ENCODE data around the gene UBE2D3. TPM values are rescaled to one million over a fixed set of nuclear protein-coding genes. Genes with fewer than 3 reads are reported as not detected.

The UBE2D3 gene
- total RNA-seq, 1 donor from 2014 or later: 432 TPM

DNA sequence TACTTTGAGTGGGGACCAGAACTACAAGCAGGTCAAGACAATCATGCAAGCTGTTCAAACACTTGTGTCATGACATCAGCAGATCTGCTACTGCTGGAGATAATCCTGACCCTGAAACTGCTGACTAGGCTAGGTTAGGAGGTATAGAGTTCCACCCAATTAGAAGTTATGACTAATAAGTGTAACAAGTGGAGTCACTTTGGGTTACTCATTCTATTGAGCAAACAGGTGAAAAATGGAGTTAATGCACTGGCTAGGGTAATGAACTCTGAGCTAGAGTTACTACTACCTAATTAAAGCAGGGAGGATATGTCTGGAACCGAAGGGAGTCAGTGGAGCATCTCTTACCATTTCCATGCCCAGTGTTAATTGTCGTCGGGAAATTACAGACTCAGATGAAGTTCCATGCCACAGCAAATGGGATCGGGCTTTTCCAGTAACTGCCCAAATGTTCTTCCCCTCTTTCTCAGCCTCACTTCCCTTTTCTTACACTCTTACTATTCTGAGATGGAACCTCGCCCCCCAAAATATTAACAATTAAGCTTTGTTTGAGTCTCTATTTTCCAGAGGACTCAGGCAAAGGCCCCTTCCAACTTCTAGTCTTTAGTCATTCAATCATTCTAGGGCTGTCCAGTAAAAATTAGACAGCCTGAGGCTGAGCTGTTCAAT is 46.7 kb downstream of the UBE2D3 start:
- DNase-seq (ENCODE audit: low spot score): no peak
- Mint-ChIP-seq H3K27ac (no peak overlapping the region), H3K9me3 (no peaks in the 10 kb centered on the region), H3K27me3 (ENCODE audit: low read depth) (peaks cover 13% of the 10 kb centered on the region), H3K4me3 (ENCODE audit: low read depth) (no peak overlapping the region), H3K36me3 (ENCODE audit: low read depth) (no peaks in the 10 kb centered on the region), H3K4me1 (ENCODE audit: low read depth) (peaks cover 3% of the 10 kb centered on the region)
- intact Hi-C loops (cut with micrococcal nuclease): no loop called here

DNA sequence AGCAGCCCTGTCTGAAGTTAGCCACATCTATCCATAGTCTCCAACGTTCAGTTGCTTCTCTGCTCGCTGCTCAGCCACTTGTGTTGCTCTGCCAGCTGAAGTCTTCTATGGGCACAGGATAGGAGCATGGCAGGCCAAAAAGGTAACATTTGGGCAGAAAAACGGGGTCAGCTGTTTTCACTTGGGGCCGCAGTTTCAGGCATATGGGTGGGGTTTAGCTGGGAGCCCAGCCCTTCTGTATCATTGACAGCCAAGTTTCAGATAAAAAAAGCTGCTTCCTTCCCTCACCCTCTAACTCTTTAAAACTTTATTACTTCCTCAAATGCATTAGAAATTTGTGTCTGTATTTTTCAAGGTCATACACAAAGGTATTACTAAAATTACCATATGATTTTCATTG is 48.1 kb downstream of the UBE2D3 start:
- no peak overlapping the region for H3K27ac Mint-ChIP-seq
- intact Hi-C loops (cut with micrococcal nuclease): no loop called here

DNA sequence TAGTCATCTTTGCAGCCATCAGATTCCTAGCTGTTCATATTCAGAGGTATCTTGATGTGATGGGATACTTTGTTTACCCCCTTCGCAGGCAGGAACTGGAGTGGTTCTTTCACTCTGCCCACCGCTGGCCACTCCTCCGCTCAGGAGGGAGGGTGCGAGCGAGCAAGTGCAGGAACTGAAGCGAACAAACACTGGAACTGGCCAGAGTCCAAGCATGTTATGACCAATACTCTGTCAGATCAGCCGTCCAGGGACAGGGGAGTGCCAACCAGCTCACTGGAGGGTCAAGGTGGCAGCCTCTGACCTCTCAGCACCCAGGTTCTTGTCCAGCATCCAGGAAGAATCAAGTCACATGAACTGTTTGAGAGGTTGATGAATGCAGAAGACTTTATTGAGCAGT is 48.6 kb downstream of the UBE2D3 start:
- Mint-ChIP-seq H3K4me3 (ENCODE audit: low read depth) (no peak overlapping the region), H3K36me3 (ENCODE audit: low read depth) (no peaks in the 10 kb centered on the region), H3K9me3 (no peaks in the 10 kb centered on the region), H3K27ac (no peak overlapping the region), H3K27me3 (ENCODE audit: low read depth) (peaks cover 16% of the 10 kb centered on the region), H3K4me1 (ENCODE audit: low read depth) (peaks cover 3% of the 10 kb centered on the region)
- intact Hi-C loops (cut with micrococcal nuclease): no loop called here
- DNase-seq (ENCODE audit: low spot score): no peak

More for the DNA sequence above, 48.1 kb downstream of the UBE2D3 start:
- H3K4me1 Mint-ChIP-seq (ENCODE audit: low read depth): peaks cover 3% of the 10 kb centered on the region
- no peak overlapping the region for H3K4me3 Mint-ChIP-seq (ENCODE audit: low read depth)
- H3K36me3 Mint-ChIP-seq (ENCODE audit: low read depth): no peaks in the 10 kb centered on the region
- H3K9me3 Mint-ChIP-seq: no peaks in the 10 kb centered on the region
- DNase-seq (ENCODE audit: low spot score): no peak
- peaks cover 16% of the 10 kb centered on the region for H3K27me3 Mint-ChIP-seq (ENCODE audit: low read depth)

DNA sequence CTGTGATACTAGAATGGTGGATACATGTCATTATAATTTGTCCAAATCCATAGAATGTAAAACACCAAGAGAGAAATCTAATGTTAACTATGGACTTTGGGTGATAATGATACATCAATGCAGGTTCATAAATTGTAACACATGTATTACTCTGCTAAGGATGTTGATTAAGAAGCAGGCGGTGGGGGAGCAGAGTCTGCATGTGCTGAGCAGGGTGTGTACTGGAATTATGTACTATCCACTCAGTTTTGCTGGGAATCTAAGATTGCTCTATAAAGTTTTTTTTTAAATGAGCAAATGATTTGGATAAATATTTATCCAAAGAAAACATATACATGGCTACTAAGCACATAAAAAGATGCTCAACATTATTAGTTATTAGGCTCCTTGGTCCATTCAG is 51.5 kb downstream of the UBE2D3 start:
- Mint-ChIP-seq H3K36me3 (ENCODE audit: low read depth) (no peaks in the 10 kb centered on the region), H3K4me3 (ENCODE audit: low read depth) (no peak overlapping the region), H3K27me3 (ENCODE audit: low read depth) (peaks cover 17% of the 10 kb centered on the region), H3K9me3 (no peaks in the 10 kb centered on the region), H3K27ac (no peak overlapping the region), H3K4me1 (ENCODE audit: low read depth) (peaks cover 3% of the 10 kb centered on the region)
- DNase-seq (ENCODE audit: low spot score): no peak
- intact Hi-C loops (cut with micrococcal nuclease): no loop called here

DNA sequence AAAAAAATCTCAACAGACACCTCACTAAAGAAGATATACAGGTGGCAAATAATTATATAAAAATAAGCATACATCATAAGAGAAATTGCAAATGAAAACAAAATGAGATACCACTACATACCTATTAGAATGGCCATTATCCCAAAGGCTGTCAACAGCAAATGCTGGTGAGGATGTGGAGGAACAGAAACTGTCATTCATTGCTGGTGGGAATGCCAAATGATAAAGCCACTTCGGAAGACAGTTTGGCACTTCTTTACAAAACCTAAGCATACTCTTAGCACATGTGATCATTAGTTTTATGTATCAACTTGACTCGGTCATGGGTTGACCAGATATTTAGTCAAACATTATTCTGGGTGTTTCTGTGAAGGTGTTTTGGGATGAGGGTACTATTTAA is 53.1 kb downstream of the UBE2D3 start:
- Mint-ChIP-seq H3K27ac (no peak overlapping the region), H3K4me1 (ENCODE audit: low read depth) (peaks cover 1% of the 10 kb centered on the region), H3K4me3 (ENCODE audit: low read depth) (no peak overlapping the region), H3K27me3 (ENCODE audit: low read depth) (peaks cover 27% of the 10 kb centered on the region), H3K9me3 (no peaks in the 10 kb centered on the region), H3K36me3 (ENCODE audit: low read depth) (no peaks in the 10 kb centered on the region)
- intact Hi-C loops (cut with micrococcal nuclease): no loop called here
- DNase-seq (ENCODE audit: low spot score): no peak

DNA sequence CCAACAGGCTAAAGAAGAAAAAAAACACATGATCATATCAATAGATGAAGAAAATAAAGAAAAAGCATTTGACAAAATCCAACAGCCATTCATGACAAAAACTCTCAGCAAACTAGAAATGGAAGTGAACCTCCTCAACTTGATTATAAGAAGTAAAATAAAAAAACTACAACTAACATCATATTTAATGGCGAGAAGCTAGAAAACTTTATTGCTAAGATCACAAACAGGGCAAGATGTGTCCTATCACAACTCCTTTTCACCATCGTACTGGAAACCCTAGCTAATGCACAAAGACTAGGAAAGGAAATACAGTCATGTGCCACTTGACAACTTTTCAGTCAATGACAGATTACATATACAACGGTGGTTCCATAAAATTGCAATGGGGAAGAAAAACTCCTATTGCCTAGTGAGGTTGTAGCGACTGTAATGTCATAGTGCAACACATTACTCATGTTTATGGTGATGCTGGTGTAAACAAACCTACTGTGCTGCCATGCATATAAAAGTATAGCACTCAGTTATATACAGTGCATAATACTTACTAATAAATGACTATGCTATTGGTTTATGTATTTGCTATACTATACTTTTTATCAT is 54.5 kb downstream of the UBE2D3 start:
- peaks cover 24% of the 10 kb centered on the region for H3K27me3 Mint-ChIP-seq (ENCODE audit: low read depth)
- no peak for DNase-seq (ENCODE audit: low spot score)
- H3K36me3 Mint-ChIP-seq (ENCODE audit: low read depth): no peaks in the 10 kb centered on the region
- intact Hi-C loops (cut with micrococcal nuclease): no loop called here
- H3K9me3 Mint-ChIP-seq: no peaks in the 10 kb centered on the region
- peaks cover 1% of the 10 kb centered on the region for H3K4me1 Mint-ChIP-seq (ENCODE audit: low read depth)
- H3K27ac Mint-ChIP-seq: no peak overlapping the region
- H3K4me3 Mint-ChIP-seq (ENCODE audit: low read depth): no peak overlapping the region

DNA sequence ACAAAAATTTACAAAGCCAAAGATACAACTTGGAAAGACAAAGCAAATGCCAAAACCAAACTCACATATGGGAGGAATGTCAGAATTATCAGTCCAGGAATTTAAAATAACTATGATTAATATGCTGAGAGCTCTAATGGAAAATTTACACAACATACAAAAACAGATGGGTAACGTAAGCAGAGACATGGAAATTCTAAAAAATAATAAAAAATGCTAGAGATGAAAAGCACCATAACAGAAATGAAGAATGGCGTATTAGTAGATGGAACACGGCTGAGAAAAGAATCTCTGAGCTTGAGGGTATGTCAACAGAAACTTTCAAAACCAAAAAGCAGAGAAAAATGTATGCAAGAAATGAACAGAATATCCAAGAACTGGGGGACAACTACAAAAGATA is 62.5 kb downstream of the UBE2D3 start:
- intact Hi-C loops (cut with micrococcal nuclease): loop anchor here (5.0 kb wide), 2 partner anchors 242 to 332 kb away; partner anchors contain the start of gene BDH2
- Mint-ChIP-seq H3K27me3 (ENCODE audit: low read depth) (peaks cover 24% of the 10 kb centered on the region), H3K4me3 (ENCODE audit: low read depth) (no peak overlapping the region), H3K9me3 (no peaks in the 10 kb centered on the region), H3K36me3 (ENCODE audit: low read depth) (no peaks in the 10 kb centered on the region), H3K27ac (no peak overlapping the region), H3K4me1 (ENCODE audit: low read depth) (peaks cover 15% of the 10 kb centered on the region)
- no peak for DNase-seq (ENCODE audit: low spot score)

DNA sequence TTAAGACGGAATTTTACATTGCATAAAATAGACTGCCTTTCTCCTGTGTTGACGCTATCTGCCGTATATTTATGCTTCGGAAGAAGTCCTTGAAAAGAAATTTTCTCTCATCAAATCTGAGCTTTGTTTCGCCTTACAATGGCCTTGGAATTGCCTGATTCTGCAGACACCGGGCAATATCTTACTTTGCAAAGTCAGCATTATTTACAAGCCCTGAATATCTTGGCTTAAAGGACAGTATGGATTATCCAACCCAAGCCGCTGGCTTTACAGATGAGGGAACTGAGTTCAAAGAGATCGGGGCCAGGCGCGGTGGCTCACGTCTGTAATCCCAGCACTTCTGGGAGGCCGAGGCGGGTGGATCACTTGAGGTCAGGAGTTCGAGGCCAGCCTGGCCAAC is 65.4 kb downstream of the UBE2D3 start:
- Mint-ChIP-seq H3K4me1 (ENCODE audit: low read depth) (peaks cover 33% of the 10 kb centered on the region), H3K36me3 (ENCODE audit: low read depth) (peaks cover 7% of the 10 kb centered on the region), H3K27ac (no peak overlapping the region), H3K4me3 (ENCODE audit: low read depth) (peak overlapping the region; percentile 95), H3K9me3 (no peaks in the 10 kb centered on the region), H3K27me3 (ENCODE audit: low read depth) (peaks cover 22% of the 10 kb centered on the region)
- intact Hi-C loops (cut with micrococcal nuclease): loop anchor here (1.0 to 5.0 kb wide), 4 partner anchors 66 to 417 kb away; partner anchors contain the start of genes BDH2 and SLC39A8
- no peak for DNase-seq (ENCODE audit: low spot score)

DNA sequence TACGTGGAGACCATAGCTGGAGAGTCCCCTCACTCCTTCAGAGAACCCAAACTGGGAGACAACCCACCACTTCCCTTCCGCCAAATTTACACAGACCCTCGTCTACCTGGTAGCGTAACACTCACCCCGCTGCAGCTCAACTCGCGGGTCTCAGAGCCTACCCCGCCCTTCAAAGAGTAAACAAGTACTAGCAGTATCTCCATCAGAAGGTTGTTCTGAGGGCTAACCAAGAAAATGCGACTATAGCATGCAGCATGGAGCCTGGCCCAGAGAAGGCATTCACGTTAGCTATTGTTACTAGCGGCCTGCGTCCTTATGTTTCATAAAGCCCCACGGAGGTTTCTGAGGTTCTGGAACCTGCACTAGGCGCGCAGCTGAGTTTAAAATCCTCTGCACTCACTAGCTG is 66.1 kb downstream of the UBE2D3 start:
- intact Hi-C loops (cut with micrococcal nuclease): loop anchor here (1.0 to 5.0 kb wide), 4 partner anchors 67 to 416 kb away; partner anchors contain the start of genes BDH2 and SLC39A8
- Mint-ChIP-seq H3K4me3 (ENCODE audit: low read depth) (peak overlapping the region; percentile 95), H3K27me3 (ENCODE audit: low read depth) (peaks cover 22% of the 10 kb centered on the region), H3K4me1 (ENCODE audit: low read depth) (peaks cover 33% of the 10 kb centered on the region), H3K9me3 (no peaks in the 10 kb centered on the region), H3K27ac (no peak overlapping the region), H3K36me3 (ENCODE audit: low read depth) (peaks cover 7% of the 10 kb centered on the region)
- DNase-seq (ENCODE audit: low spot score): no peak

DNA sequence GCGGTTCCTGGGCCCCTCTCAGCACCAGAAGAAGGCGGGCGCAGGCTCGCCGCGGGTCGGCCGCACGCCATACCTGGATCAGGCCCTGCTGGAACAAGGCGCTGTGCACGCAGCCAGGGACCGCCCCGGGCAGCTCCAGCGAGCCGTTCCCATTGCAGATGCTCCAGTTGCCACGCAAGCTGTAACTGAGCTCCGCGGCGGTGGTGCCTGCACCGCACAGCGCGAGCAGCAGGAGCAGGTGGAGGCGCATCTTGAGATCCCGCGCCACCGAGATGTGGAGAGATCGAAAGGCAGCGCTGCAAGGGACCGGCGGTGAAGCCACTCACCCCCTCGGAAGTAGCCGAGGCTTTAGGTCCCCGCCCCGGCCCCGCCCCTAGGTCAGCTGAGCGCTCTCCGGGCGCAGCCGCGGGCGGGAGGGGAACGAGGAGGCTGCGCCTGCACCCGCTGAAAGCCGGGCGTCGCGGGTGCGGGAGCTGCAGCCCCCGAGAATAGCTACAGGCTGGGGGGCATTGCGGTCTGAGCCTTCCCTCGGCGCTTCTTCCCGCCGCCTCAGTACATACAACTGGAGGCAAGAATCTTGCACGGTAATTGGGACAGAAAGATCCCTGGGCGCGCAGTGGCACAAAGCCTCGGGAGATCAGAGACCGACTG is 66.6 kb downstream of the UBE2D3 start, which contains the start of gene MANBA:
Gene MANBA (minus strand): TSS at position 324 of the 651 bp plus-strand sequence. CDS start 74 bp downstream, at position 250.
- Mint-ChIP-seq H3K27me3 (ENCODE audit: low read depth) (peaks cover 19% of the 10 kb centered on the region), H3K4me1 (ENCODE audit: low read depth) (peaks cover 33% of the 10 kb centered on the region), H3K27ac (peak within 1 kb of the TSS; percentile 84), H3K9me3 (no peaks in the 10 kb centered on the region), H3K4me3 (ENCODE audit: low read depth) (peak within 1 kb of the TSS; percentile 95), H3K36me3 (ENCODE audit: low read depth) (peaks cover 8% of the 10 kb centered on the region)
- DNase-seq (ENCODE audit: low spot score): peak; percentile 79
- intact Hi-C loops (cut with micrococcal nuclease): loop anchor here (1.0 to 5.0 kb wide), 4 partner anchors 68 to 416 kb away; partner anchors contain the start of genes BDH2 and SLC39A8

DNA sequence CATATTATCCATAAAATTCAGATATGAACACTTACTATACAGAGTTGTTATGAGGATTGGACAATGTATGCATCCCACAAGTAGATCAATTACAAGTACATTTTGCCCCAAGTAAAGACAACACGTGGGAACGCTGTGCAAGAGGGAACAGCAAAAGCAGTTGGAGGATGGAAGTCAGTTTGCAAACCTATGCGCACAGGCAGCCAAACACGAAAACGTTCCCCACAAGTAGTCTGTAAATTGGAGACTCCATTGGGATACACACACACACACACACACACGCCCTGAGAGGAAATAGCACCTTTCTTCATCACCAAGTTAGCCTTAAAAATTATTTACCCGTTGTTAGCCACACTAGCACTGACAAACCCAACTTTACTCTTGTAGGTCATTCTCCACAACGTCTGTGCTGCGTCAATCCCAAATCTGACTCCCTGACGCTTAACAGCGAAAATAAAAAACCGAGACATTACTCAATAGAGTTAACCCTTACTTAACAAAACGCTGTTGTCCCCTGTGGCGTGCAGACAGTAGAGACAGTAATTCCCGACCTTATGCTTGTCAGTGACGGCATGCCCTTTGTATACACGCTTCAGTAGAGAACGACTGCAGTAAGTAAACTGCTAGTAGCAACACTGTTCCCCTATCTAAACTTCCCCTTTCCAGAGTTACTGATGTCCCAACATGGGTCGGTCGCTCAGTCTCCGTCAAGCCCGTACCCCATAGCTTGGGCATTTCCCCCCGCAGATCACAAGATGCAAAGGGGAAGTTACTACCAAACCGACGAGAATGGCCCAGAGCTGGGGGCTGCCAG is 67.3 kb downstream of the UBE2D3 start:
- peaks cover under 1% of the 10 kb centered on the region for H3K9me3 Mint-ChIP-seq
- intact Hi-C loops (cut with micrococcal nuclease): loop anchor here (2.0 to 5.0 kb wide), 3 partner anchors 247 to 415 kb away; partner anchors contain the start of genes BDH2 and SLC39A8
- peak overlapping the region; percentile 95 for H3K4me3 Mint-ChIP-seq (ENCODE audit: low read depth)
- H3K27ac Mint-ChIP-seq: peak overlapping the region; percentile 84
- H3K4me1 Mint-ChIP-seq (ENCODE audit: low read depth): peaks cover 33% of the 10 kb centered on the region
- peaks cover 16% of the 10 kb centered on the region for H3K27me3 Mint-ChIP-seq (ENCODE audit: low read depth)
- DNase-seq (ENCODE audit: low spot score): no peak
- H3K36me3 Mint-ChIP-seq (ENCODE audit: low read depth): peaks cover 12% of the 10 kb centered on the region
